Thoracic aorta endothelial cell (primary cell): ENCODE measurements around the gene NOVA2. TPM values are rescaled to one million over a fixed set of nuclear protein-coding genes. Genes with fewer than 3 reads are reported as not detected.

ENCODE experiments used
- small RNA-seq: library from RNA; depleted of rRNA; stranded (forward); fragments of <200 nt; gene quantifications from one replicate; pipeline ENCODE3, GENCODE V24; 2012
- total RNA-seq: library from RNA; depleted of rRNA; stranded (reverse); fragments of >200 nt; gene quantifications from 2 replicates; pipeline ENCODE4 v1.2.3, GENCODE V29; 2012

NOVA2 gene
- 8.5 and 16.4 TPM in 2 replicates for total RNA-seq

DNA sequence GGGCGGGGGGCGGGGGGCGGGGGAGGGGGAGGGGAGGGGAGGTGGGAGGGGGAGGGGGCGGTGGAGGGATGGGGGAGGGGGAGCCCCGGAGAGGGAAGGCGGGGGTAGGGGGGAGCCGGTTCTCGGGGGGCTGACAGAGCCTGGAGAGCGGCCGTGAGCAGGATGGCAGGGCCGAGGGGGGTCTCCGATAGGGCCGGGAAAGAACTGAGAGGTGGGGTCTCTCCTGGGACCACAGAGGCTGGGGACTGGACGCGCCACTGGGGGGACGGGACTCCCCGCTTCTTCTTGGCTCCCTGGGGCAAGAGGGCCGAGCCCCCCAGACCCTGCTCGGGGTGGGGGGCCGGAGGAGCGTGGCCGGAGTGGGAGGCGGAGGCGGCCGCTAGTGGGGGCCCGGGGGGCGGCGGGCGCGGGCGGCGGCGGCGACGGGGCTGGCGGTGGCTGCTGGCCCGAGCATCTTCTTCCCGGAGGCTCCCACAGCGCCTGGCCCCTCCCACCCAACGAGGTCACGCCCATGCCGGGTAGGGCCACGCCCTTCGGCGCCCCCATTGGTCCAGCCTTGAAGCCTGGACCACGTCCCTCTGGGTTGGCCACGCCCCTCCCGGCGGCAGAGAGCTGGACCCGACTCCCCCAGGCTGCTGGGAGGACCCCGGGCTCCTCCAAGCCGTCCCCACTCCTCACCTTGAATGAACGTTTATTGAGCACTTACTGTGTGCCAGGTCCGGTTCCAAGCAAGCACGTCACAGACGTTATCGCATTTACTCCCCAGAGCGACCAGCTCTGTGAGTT is at the start of gene NOVA2:
Gene NOVA2 (minus strand): TSS at position 313 of the 786 bp plus-strand sequence. CDS start 514 bp downstream, outside the sequence.

DNA sequence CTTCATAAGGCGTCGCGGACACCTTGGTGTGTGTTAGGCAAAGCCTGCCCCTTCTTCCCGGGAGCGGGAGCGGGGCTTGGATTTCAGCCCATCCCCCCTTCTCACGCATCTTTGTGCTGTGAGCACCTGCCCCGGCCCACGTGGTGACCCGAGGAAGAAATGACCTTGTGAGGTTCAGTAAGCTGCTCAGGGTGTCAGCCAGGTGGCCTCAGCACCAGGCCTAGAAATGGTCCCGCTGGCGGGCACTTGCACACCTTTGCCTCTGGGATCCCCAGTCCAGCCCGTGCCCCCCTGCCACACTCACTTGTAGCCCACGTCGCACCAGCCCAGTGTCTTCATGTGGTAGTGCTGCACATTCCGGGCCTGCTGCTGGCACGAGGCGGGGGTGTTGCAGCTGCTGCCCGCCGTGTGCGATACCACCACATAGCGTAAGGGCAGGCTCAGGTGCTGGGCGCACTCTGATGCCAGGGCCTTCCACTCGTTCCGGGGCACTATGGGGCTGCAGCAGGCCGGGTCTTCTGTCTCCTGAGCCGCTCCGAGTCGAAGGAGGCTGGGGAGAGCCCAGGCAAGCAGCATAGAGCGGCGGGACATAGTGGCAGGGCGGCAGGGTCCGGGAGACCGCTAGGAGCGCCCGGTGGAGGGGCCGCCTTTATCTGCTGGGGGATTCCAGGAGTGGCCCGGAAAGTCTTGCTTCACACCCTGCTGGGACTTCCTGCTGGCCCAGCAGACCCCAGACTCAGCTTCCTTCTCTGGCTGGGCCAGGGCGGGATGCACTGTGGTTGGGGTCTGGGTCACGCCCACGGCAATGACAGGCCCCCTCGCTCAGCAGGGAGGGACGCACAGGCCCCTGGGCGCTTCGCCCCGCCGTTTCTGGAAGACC is 49.0 kb upstream of the NOVA2 start, which contains the start of gene PGLYRP1:
Gene PGLYRP1 (minus strand): TSS at position 623 of the 880 bp plus-strand sequence. CDS start 32 bp downstream, at position 591.

DNA sequence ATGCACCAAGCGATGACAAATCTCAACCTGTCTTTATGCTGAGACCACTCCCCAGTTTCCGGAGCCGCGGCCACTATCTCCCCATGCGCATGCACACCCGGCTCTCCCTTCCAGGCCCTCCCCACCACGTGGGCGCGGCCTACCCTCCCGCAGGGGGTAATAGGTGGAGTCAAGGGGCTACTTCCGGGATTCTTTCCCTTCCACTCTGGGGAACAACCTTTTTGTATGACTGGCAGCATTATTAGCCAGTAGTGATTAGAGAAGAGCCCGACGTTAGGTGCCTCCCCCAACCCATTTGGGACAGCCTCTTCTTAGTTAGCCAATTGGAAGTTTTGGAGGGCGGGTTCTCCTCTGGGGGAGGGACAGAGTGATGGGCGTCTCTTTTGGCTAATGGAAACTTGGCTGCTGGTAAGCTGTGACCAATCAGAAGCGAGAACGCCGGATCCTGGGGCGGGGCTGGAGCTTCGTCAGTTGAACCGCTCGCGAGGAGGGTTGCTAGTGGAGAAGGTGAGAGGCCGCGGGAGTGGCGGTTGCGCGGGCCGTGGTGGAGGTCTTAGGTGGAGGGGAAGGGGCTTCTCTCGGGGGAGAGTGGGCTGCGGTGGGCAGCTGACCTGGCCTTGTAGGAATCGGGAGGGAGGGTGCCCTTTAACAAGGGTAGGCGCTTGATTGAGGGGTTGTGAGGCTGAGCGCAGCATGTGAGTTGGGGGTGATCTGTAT is 21.5 kb upstream of the NOVA2 start, which contains the start of gene CCDC61:
Gene CCDC61 (plus strand): TSS at position 470 of the 717 bp plus-strand sequence. CDS start 7,552 bp downstream, outside the sequence.

DNA sequence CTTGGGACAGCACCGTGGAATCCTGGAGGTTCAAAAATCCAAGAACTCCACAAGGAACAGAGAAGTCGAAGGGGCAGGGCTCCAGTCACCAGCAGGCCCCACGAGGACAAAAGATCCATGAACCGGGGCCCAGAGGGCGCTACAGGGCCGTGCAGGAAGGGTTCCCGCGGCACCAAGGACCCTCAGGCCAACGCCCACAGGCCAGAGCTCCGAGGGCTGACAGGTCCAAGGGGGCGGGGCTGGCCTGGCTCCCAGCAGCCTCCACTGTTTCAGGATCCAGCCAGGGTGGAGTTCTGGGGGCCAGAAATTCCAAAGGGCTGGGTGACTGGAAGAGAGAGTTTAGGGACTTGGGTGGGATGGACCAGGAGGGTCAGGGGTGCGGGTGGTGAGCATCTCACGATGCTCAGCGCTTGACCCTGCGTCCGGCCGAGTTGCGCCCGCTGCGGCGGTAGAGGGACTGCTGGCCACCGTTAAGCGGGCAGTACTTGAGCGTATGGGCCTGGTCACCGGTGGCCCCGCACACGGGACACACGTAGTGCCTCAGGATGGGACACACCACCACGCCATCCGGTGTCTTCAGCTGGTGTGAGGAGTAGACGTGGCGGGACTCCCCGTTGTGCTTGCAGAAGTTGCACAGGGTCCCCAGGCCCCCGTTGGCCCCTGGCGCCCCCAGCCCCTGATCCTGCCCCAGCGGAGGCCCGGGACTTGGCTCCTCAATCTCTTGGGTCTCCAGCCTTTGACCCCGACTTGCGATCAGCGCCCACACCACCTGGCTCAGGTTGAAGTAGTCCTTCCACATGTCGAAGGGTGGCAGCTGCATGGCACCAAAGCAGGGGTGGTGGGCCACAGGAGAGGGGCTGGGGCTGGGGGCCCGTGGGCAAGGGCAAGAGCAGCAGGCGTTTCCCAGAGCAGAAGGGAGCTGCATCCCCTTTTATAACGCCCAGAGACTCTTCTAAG is 59.5 kb downstream of the NOVA2 start, which contains the start of gene NANOS2:
Gene NANOS2 (minus strand): TSS at position 905 of the 957 bp plus-strand sequence. CDS start 85 bp downstream, at position 820.

DNA sequence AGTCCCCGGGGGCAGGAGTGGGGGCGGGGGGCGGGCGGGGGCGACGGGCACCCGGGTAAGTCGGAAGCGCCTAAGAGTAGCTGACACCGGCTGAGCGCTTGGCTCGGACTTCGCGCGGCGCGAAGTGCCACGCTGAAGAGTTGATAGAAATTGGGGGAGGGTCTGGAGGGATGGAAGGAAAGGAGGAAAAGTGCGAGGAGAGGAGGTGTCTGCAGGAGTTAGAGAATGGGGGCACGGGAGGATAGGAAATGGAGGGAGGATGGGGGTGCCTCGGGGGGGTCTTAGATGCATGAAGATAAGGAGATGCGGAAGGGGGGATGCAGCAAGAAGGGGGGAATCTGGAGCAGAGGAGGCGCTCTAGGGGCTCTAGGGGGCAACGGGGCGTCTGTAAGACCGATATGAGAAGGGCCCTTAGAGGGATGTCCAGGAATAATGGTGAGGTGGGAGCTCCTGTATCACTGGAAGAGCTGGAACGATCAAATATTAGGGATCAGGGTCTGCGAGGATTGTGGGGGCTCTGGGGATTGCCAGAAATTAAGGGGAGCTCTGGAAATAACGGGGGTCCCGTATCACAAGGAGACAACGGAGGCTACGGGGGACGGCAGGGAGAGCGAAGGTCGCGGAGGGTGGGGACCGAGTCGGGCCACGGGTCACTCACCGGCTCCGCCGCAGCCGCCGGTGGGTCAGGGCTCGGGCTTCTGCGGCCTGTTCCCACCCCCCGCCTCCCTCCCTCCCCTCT is 71.6 kb downstream of the NOVA2 start, which contains the start of gene MYPOP:
Gene MYPOP (minus strand): TSS at position 702 of the 739 bp plus-strand sequence. CDS start 840 bp downstream, outside the sequence.

GRCh38 chr19:45885556-45886426 is 87.9 kb downstream of the NOVA2 start, which contains the start of gene IRF2BP1:
Gene IRF2BP1 (minus strand): TSS chr19:45886141. CDS start chr19:45885774, 367 bp downstream.

Small RNA genes within 50 kb of the gene (small RNA-seq; reads per million reads assigned to genes)
- 17.0 reads per million, percentile 95 among the genes with 10 or more reads in this experiment for gene MIR769

Other genes with a start within 250 kb of the NOVA2 start
- gene FBXO46, start 243.0 kb downstream of the NOVA2 start, total RNA-seq = 9.8 and 12.1 TPM in 2 replicates
- not detected in 2 replicates for gene MEIOSIN, start 240.4 kb downstream of the NOVA2 start, total RNA-seq
- gene SIX5, start 204.6 kb downstream of the NOVA2 start, total RNA-seq = 4.1 and 6.4 TPM in 2 replicates
- gene DMPK, start 191.4 kb downstream of the NOVA2 start, total RNA-seq = 13.4 and 13.5 TPM in 2 replicates
- gene DMWD, start 181.0 kb downstream of the NOVA2 start, total RNA-seq = 39.4 and 47.8 TPM in 2 replicates
- 0.13 and 0.14 TPM in 2 replicates for gene RSPH6A, start 158.6 kb downstream of the NOVA2 start, total RNA-seq
- 38.3 and 47.0 TPM in 2 replicates for gene SYMPK, start 110.7 kb downstream of the NOVA2 start, total RNA-seq
- gene FOXA3, start 109.5 kb downstream of the NOVA2 start, total RNA-seq = not detected in 2 replicates
- 16.1 and 22.4 TPM in 2 replicates for gene IRF2BP1, start 87.7 kb downstream of the NOVA2 start, total RNA-seq
- 2.4 and 2.7 TPM in 2 replicates for gene MYPOP, start 71.3 kb downstream of the NOVA2 start, total RNA-seq
- gene NANOS2, start 59.1 kb downstream of the NOVA2 start, total RNA-seq = not detected in 2 replicates
- gene CCDC61, start 21.6 kb upstream of the NOVA2 start, total RNA-seq = 6.0 and 6.8 TPM in 2 replicates
- not detected in 2 replicates for gene PGLYRP1, start 49.2 kb upstream of the NOVA2 start, total RNA-seq
- gene IGFL4, start 67.1 kb upstream of the NOVA2 start, total RNA-seq = 0.13 TPM in 1 of 2 replicates, not detected in the other
- gene IGFL3, start 150.8 kb upstream of the NOVA2 start, total RNA-seq = not detected in 2 replicates
- gene IGFL2, start 174.4 kb upstream of the NOVA2 start, total RNA-seq = not detected in 2 replicates